Heart left ventricle (tissue), 16 donors: ENCODE results near the gene MBP. TPM values are rescaled to one million over a fixed set of nuclear protein-coding genes. Genes with fewer than 3 reads are reported as not detected.

Experiments used
- ATAC-seq, 4 donors: fragments of 200-7000 bp; cut with Tn5 transposase; one replicate each; pipeline ENCODE4 v1.9.1; 2020 to 2022; ENCODE audit warnings: moderate library complexity in 4 of 4, mild to moderate bottlenecking in 3 of 4, moderate number of reproducible peaks in 1 of 4
- DNase-seq, 5 donors: peaks; one replicate each; pipeline ENCODE4 v3.0.0-alpha.2; 2020
- H3K27ac ChIP-seq, 12 donors: fragments of 200-600 bp; sonication (generic) in 4 of 12; one replicate each; pipeline versions ENCODE4 v1.5.0 to v1.8.0; 2016 to 2022; ENCODE audit warnings: mild to moderate bottlenecking in 2 of 12
- H3K27me3 ChIP-seq, 9 donors: fragments of 200-600 bp; sonication (generic) in 2 of 9; one replicate each; pipeline versions ENCODE4 v1.5.1 to v1.8.0; 2016 to 2022; ENCODE audit warnings: mild to moderate bottlenecking in 3 of 9
- H3K36me3 ChIP-seq, 9 donors: fragments of 200-600 bp; sonication (generic) in 2 of 9; one replicate each; pipeline versions ENCODE4 v1.5.0 to v1.8.0; 2018 to 2022; ENCODE audit warnings: mild to moderate bottlenecking in 2 of 9
- H3K4me1 ChIP-seq, 12 donors: fragments of 200-600 bp; sonication (generic) in 4 of 12; one replicate each; pipeline versions ENCODE4 v1.5.0 to v1.8.0; 2016 to 2022; ENCODE audit warnings: mild to moderate bottlenecking in 3 of 12
- H3K4me3 ChIP-seq, 12 donors: fragments of 200-600 bp; sonication (generic) in 4 of 12; one replicate each; pipeline versions ENCODE4 v1.5.0 to v1.8.0; 2017 to 2022; ENCODE audit warnings: mild to moderate bottlenecking in 9 of 12, moderate library complexity in 4 of 12
- H3K9me3 ChIP-seq, 12 donors: fragments of 200-600 bp; sonication (generic) in 4 of 12; one replicate each; pipeline versions ENCODE4 v1.5.0 to v1.8.0; 2016 to 2022; ENCODE audit warnings: mild to moderate bottlenecking in 1 of 12
- POLR2A ChIP-seq, 2 donors: fragments of 450-650 bp; IDR thresholded peaks; one replicate each; pipeline ENCODE4 v1.6.1; 2017; ENCODE audit warnings: antibody characterized with exemption in 2 of 2, mild to moderate bottlenecking in 2 of 2, moderate library complexity in 2 of 2
- WGBS, 4 donors: extraction: QIAGEN DNeasy Blood & Tissue Kit in 2 of 4; methylation state at CpG; one replicate each; pipeline versions ENCODE4 v1.1.5 to v1.1.7; 2013 to 2018; 5-methylcytosine and 5-hydroxymethylcytosine counted together
- intact Hi-C, 10 donors: fragments of 100-400 bp; cut with DNase I; formaldehyde crosslinking; loops; one replicate each; pipeline versions ENCODE4 v1.11.1 to v1.14.2; 2022
- polyA plus RNA-seq, 2 donors: library from polyadenylated mRNA; stranded (reverse); fragments of 200-250 nt; gene quantifications; one replicate each; pipeline ENCODE4 v1.2.3, GENCODE V29; 2013
- total RNA-seq, 9 donors: library from RNA; depleted of rRNA in 2 of 9; stranded (reverse); fragments of >200 nt in 2 of 9; fragmentation: NEBNext Ultra II Directional in 3 of 9; extraction: Animal tissue kit (Norgen Biotek cat#: 25700) in 3 of 9; gene quantifications; one replicate each; pipeline versions ENCODE4 v1.1.0 to v1.2.4, GENCODE V29; 2016 to 2023
- TF ChIP-seq, protein P1 (sequence below), 12 donors: fragments of 200-600 bp; sonication (generic) in 4 of 12; IDR thresholded peaks; one replicate each; pipeline versions ENCODE4 v1.5.0 to v1.8.0; 2018 to 2022; ENCODE audit warnings: antibody characterized with exemption in 12 of 12, mild to moderate bottlenecking in 5 of 12
- donor health status: ischemic (EF 13 %, LVEDD 7.1; RV severe dilation, severe dysfunction).
- donor health status: healthy with polysubstance abuse.
- donor health status: DM: no; HTN: yes; CAD: no.
- donor health status: DM: no; HTN: no; CAD: no.
- donor health status: ischemic (EF 25% LVEDD 6.9; RV normal size, moderate dysfunction).
- donor health status: ischemic (EF 25% LVEDD 5.7; RV mildly dilated, moderate dysfunction).
- donor health status: healthy.
- donor health status: DM: yes; HTN: yes; CAD: no.
- donor health status: ischemic (EF 35%, LVEDD 5.7; RV mildly dilated, moderate dysfunction).
- donor health status: nonischemic (EF 11% LVEDD 7.7; RV severe dilation, severe dysfunction).
- donor health status: DM: yes; HTN: yes; CAD: no.
- donor health status: PGD.
- donor health status: ischemic (EF 29% LVEDD 5.4; RV normal size, mild dysfunction).
- donor health status: nonischemic (EF 23%, LVEDD 6.1; RV moderate dilation, normal function).

The MBP gene
- total and polyA plus RNA-seq, 11 donors, result 7.7 to 93.0 (median 31.8) TPM

- Histone ChIP-seq H3K27me3 (no peaks in the 10 kb centered on the region), H3K27ac (peak overlapping the region in 11 of 12 donors; percentile 57 to 95 (median 79)), H3K36me3 (peaks cover 0 to 7% (median 0%) of the 10 kb centered on the region in 9 donors), H3K4me1 (peaks cover 0 to 100% (median 44%) of the 10 kb centered on the region in 12 donors), H3K4me3 (peak overlapping the region in 1 of 12 donors; percentile 29), H3K9me3 (no peaks in the 10 kb centered on the region)
- DNase-seq, result no peak
- 69 to 79% (median 74%) methylated on average over 7 of the region's 7 CpGs for WGBS, 4 donors
- TF ChIP-seq, protein P1, sequence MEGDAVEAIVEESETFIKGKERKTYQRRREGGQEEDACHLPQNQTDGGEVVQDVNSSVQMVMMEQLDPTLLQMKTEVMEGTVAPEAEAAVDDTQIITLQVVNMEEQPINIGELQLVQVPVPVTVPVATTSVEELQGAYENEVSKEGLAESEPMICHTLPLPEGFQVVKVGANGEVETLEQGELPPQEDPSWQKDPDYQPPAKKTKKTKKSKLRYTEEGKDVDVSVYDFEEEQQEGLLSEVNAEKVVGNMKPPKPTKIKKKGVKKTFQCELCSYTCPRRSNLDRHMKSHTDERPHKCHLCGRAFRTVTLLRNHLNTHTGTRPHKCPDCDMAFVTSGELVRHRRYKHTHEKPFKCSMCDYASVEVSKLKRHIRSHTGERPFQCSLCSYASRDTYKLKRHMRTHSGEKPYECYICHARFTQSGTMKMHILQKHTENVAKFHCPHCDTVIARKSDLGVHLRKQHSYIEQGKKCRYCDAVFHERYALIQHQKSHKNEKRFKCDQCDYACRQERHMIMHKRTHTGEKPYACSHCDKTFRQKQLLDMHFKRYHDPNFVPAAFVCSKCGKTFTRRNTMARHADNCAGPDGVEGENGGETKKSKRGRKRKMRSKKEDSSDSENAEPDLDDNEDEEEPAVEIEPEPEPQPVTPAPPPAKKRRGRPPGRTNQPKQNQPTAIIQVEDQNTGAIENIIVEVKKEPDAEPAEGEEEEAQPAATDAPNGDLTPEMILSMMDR (IDR thresholded peaks at IDR 0.05), result no peak
- no peak for TF ChIP-seq POLR2A (IDR thresholded peaks at IDR 0.05)
- no peak for ATAC-seq
- intact Hi-C loops, result loop anchor here in 1 of 10 donors (5.0 kb wide), 1 partner anchor 52 kb away; no protein-coding TSS in a partner anchor
These were observed 23.5 kb downstream of the MBP start for GRCh38 chr18:77108821-77109647.

DNA sequence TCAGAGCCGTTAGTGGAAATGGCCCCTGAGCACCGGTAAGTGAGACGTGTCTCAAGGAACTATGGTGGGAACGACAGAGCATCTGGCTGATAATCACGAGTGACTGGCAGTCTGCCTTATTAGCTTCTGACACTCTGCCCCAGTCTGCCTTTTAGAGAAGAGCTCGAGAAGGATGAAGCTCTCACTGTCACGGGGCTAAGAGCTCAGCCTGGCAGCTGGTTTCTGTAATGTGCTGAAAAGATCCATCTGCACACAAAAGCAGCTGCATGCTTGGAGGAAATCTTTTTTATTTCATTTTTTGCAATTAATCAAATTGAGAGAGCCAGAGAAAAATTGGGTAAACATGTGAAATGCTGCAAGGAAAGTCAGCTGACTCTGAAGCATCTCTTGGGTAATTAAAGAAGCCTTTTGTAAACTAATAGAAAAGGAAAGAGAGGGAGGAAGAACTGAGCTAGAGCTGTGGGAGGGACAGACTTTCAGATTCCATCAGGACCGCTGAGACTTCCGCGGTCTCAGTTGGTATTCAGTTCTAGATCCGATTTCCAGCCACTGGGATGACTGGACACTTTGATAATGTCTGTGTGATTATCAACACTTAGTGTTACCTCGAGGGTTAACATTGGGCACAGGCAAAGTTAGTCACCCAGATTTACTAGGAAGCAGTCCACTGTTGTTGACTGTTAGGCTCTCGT is 24.4 kb downstream of the MBP start:
- Histone ChIP-seq H3K36me3 (peaks cover 0 to 14% (median 0%) of the 10 kb centered on the region in 9 donors), H3K27ac (peak overlapping the region; percentile 44 to 95 (median 77)), H3K4me3 (peak overlapping the region in 7 of 12 donors; percentile 0 to 29 (median 11)), H3K9me3 (no peaks in the 10 kb centered on the region), H3K4me1 (peaks cover 0 to 100% (median 38%) of the 10 kb centered on the region in 12 donors), H3K27me3 (no peaks in the 10 kb centered on the region)
- intact Hi-C loops, result loop anchor here in 1 of 10 donors (5.0 kb wide), 1 partner anchor 51 kb away; no protein-coding TSS in a partner anchor
- DNase-seq (peak in 4 of 5 donors; percentile 39 to 66 (median 63)), ATAC-seq (peak; percentile 44 to 74 (median 59))
- no peak for TF ChIP-seq POLR2A (IDR thresholded peaks at IDR 0.05)
- TF ChIP-seq, protein P1 (IDR thresholded peaks at IDR 0.05), result no peak
- WGBS, 4 donors, result 9 to 16% (median 14%) methylated on average over 13 of the region's 13 CpGs

GRCh38 chr18:77107292-77107691 is 25.3 kb downstream of the MBP start:
- WGBS, 4 donors, result 19 to 23% (median 21%) methylated on average over 5 of the region's 5 CpGs
- DNase-seq (peak in 1 of 5 donors; percentile 53), ATAC-seq (peak; percentile 9 to 54 (median 52))
- peaks cover 0 to 14% (median 0%) of the 10 kb centered on the region in 9 donors for H3K36me3 ChIP-seq
- H3K27ac ChIP-seq, result peak overlapping the region; percentile 44 to 95 (median 77)
- H3K27me3 ChIP-seq, result no peaks in the 10 kb centered on the region
- TF ChIP-seq POLR2A (IDR thresholded peaks at IDR 0.05), result no peak
- TF ChIP-seq, protein P1 (IDR thresholded peaks at IDR 0.05), result no peak
- intact Hi-C loops, result loop anchor here in 1 of 10 donors (5.0 kb wide), 1 partner anchor 50 kb away; no protein-coding TSS in a partner anchor
- H3K4me3 ChIP-seq, result peak overlapping the region in 3 of 12 donors; percentile 4 to 22 (median 11)
- peaks cover 0 to 100% (median 35%) of the 10 kb centered on the region in 12 donors for H3K4me1 ChIP-seq
- no peaks in the 10 kb centered on the region for H3K9me3 ChIP-seq
